Neural crest cell (in vitro differentiated cells): Measurements from ENCODE around the gene LIN7A. TPM values are rescaled to one million over a fixed set of nuclear protein-coding genes. Genes with fewer than 3 reads are reported as not detected.

Source experiments
- DNase-seq: peaks from one replicate; pipeline ENCODE4 v3.0.0; 2021; ENCODE audit warnings: low read depth, mixed read lengths, low spot score
- H3K27ac Mint-ChIP-seq: one replicate; pipeline ENCODE4 v1.8.0; 2021; ENCODE audit warnings: mild to moderate bottlenecking, mixed read lengths; ENCODE audit not compliant: unreplicated experiment
- H3K27me3 Mint-ChIP-seq: 2 replicates; pipeline ENCODE4 v1.8.0; 2021; ENCODE audit warnings: low read depth, mild to moderate bottlenecking, mixed read lengths
- H3K36me3 Mint-ChIP-seq: 2 replicates; pipeline ENCODE4 v1.8.0; 2021; ENCODE audit warnings: low read depth, mild to moderate bottlenecking, mixed read lengths
- H3K4me1 Mint-ChIP-seq: 2 replicates; pipeline ENCODE4 v1.8.0; 2021; ENCODE audit warnings: mixed read lengths
- H3K4me3 Mint-ChIP-seq: one replicate; pipeline ENCODE4 v1.8.0; 2021; ENCODE audit warnings: mild to moderate bottlenecking, mixed read lengths
- H3K9me3 Mint-ChIP-seq: 2 replicates; pipeline ENCODE4 v1.8.0; 2021; ENCODE audit warnings: mixed read lengths
- total RNA-seq: library from RNA; stranded (reverse); gene quantifications from 2 replicates; pipeline ENCODE4 v1.2.1, GENCODE V29; 2021
- TF ChIP-seq, protein P1 (sequence below): fragments of 200-600 bp; sonication (generic); conservative IDR thresholded peaks from 2 replicates; pipeline ENCODE4 v1.5.0; 2021; ENCODE audit warnings: antibody characterized with exemption, mild to moderate bottlenecking

Gene LIN7A
- total RNA-seq, 1 donor from 2014 or later = 5.8 TPM

DNA sequence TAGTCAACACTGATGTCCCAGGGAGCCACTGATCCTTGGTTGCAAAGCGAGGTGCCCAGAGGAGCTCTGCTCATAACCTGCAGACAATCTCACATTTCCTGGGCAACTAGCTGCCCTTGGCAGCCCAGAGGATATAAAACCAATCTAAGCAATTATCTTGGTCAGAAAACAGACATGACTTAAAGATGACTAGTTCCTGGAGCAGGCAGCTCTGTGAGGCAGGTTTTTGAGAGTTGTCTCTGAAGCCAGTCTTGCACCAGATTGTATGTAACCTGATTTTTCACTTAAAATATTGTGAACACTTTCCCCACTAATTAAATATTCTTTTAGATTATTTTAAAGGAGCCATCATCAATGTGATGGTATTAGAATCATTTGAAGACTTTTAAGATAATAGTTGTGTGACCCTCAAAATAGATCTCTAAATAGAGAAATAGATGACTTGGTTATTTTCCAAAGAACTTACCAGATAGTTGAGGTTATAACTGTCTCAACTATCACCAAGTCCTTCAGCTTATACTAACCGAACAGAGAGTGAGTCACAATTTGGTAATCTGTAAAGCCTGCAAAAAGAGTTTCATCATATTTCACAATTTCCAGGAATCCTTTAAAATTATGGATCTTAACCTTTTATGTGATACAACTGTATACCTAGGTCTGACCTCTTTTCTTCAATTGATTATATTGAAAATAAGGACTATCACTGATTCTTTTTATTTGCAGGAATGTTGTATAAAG, 75.9 kb downstream of the LIN7A start:
- H3K4me3 Mint-ChIP-seq = no peak overlapping the region
- no peaks in the 10 kb centered on the region for H3K4me1 Mint-ChIP-seq
- TF ChIP-seq, protein P1, sequence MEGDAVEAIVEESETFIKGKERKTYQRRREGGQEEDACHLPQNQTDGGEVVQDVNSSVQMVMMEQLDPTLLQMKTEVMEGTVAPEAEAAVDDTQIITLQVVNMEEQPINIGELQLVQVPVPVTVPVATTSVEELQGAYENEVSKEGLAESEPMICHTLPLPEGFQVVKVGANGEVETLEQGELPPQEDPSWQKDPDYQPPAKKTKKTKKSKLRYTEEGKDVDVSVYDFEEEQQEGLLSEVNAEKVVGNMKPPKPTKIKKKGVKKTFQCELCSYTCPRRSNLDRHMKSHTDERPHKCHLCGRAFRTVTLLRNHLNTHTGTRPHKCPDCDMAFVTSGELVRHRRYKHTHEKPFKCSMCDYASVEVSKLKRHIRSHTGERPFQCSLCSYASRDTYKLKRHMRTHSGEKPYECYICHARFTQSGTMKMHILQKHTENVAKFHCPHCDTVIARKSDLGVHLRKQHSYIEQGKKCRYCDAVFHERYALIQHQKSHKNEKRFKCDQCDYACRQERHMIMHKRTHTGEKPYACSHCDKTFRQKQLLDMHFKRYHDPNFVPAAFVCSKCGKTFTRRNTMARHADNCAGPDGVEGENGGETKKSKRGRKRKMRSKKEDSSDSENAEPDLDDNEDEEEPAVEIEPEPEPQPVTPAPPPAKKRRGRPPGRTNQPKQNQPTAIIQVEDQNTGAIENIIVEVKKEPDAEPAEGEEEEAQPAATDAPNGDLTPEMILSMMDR = no peak
- no peaks in the 10 kb centered on the region for H3K9me3 Mint-ChIP-seq
- no peaks in the 10 kb centered on the region for H3K27me3 Mint-ChIP-seq
- no peaks in the 10 kb centered on the region for H3K36me3 Mint-ChIP-seq
- no peak overlapping the region for H3K27ac Mint-ChIP-seq
- DNase-seq = no peak

DNA sequence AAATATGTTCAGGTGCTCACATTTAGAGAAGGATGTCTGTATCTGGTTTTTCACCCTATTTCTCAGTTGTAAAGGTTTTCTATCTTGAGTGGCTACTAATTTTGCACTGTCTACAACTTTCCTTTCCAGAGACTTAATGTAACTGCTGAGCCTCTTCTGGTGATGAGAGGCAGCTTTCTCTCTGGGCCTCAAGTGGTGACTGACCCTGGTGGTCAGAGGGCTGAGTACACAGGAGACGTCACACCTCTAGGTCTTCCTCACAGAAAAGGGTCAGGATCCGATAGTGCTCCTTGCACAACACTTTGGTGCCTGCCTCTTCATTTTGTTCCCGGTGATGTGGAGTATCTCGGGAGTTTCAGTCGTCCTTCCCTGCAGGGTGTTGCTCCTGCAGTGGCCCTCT, 76.8 kb downstream of the LIN7A start:
- no peaks in the 10 kb centered on the region for H3K4me1 Mint-ChIP-seq
- no peaks in the 10 kb centered on the region for H3K36me3 Mint-ChIP-seq
- TF ChIP-seq, protein P1 = no peak
- no peak overlapping the region for H3K4me3 Mint-ChIP-seq
- H3K27ac Mint-ChIP-seq = no peak overlapping the region
- H3K27me3 Mint-ChIP-seq = no peaks in the 10 kb centered on the region
- DNase-seq = no peak
- no peaks in the 10 kb centered on the region for H3K9me3 Mint-ChIP-seq

DNA sequence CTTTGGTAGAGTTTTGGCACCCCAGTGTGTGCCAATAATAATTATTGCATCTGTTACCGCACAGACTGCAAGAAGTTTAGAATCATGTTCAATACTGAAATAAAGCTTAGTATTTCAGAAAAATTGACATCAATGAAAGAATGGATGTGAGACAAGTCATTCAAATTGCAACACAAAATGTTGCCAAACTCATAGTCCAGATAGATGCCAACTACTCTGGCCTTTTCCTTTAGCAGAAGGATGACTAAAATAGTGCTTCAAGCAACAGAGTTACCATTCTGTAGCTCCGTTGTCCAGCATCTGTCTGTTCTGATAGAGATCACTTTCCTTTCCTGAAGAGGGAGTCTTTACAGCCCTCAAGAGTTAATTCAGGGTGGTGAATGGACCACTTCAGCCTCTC, 77.5 kb downstream of the LIN7A start:
- DNase-seq = no peak
- H3K4me3 Mint-ChIP-seq = no peak overlapping the region
- TF ChIP-seq, protein P1 = no peak
- H3K4me1 Mint-ChIP-seq = no peaks in the 10 kb centered on the region
- H3K27ac Mint-ChIP-seq = no peak overlapping the region
- H3K36me3 Mint-ChIP-seq = no peaks in the 10 kb centered on the region
- no peaks in the 10 kb centered on the region for H3K9me3 Mint-ChIP-seq
- H3K27me3 Mint-ChIP-seq = no peaks in the 10 kb centered on the region

DNA sequence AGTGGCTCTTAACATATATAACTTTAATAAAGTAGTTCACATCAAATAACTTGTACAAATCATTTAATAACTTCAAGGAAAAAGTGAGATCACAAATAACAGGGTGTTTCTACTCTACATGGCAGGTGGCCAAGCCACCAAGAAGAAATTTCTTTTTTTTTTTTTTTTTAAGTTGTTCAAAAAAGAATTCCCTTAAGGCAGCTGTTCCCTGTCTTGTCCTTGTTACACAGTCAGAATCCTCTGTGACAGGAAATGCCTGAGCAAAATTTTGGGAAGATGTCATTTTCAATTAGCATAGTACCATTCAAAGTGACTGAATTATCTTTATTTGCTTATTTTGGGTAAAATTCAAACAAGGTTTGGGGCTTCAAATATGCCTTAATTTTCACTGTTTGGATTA, 79.4 kb downstream of the LIN7A start:
- TF ChIP-seq, protein P1 = no peak

DNA sequence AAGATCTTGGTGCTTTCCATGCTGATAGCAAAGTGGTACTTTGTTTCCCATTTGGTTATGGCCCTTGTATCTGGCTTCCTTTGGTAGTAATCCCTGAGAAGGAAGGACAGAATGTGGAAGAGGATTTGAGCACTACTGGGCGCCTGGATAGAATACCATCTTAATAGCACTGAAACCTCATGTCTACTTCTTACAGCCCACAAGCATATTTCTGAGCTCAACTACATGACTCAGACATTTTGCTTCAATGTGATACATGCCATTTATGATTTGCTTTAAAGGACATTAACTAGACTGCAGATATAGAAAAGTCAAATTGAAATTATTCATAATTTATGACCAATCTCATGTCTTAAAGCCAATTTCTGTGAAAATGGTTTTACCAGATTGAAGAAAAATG, 80.4 kb downstream of the LIN7A start:
- Mint-ChIP-seq H3K4me1 (no peaks in the 10 kb centered on the region), H3K27me3 (no peaks in the 10 kb centered on the region), H3K9me3 (no peaks in the 10 kb centered on the region)

More for the DNA sequence above, 79.4 kb downstream of the LIN7A start:
- DNase-seq = no peak
- H3K27ac Mint-ChIP-seq = no peak overlapping the region
- H3K27me3 Mint-ChIP-seq = no peaks in the 10 kb centered on the region
- no peaks in the 10 kb centered on the region for H3K36me3 Mint-ChIP-seq
- no peaks in the 10 kb centered on the region for H3K9me3 Mint-ChIP-seq
- no peaks in the 10 kb centered on the region for H3K4me1 Mint-ChIP-seq
- no peak overlapping the region for H3K4me3 Mint-ChIP-seq

More for the DNA sequence above, 80.4 kb downstream of the LIN7A start:
- Mint-ChIP-seq H3K27ac (no peak overlapping the region), H3K4me3 (no peak overlapping the region), H3K36me3 (no peaks in the 10 kb centered on the region)
- TF ChIP-seq, protein P1 = no peak
- DNase-seq = no peak
